NCI-H345 (cell line): ENCODE measurements around the gene RAD51B.

ENCODE experiments used
- DNase-seq: peaks from one replicate; lab custom pipeline; 2025; lab: John Stamatoyannopoulos, UW

Gene RAD51B

DNA sequence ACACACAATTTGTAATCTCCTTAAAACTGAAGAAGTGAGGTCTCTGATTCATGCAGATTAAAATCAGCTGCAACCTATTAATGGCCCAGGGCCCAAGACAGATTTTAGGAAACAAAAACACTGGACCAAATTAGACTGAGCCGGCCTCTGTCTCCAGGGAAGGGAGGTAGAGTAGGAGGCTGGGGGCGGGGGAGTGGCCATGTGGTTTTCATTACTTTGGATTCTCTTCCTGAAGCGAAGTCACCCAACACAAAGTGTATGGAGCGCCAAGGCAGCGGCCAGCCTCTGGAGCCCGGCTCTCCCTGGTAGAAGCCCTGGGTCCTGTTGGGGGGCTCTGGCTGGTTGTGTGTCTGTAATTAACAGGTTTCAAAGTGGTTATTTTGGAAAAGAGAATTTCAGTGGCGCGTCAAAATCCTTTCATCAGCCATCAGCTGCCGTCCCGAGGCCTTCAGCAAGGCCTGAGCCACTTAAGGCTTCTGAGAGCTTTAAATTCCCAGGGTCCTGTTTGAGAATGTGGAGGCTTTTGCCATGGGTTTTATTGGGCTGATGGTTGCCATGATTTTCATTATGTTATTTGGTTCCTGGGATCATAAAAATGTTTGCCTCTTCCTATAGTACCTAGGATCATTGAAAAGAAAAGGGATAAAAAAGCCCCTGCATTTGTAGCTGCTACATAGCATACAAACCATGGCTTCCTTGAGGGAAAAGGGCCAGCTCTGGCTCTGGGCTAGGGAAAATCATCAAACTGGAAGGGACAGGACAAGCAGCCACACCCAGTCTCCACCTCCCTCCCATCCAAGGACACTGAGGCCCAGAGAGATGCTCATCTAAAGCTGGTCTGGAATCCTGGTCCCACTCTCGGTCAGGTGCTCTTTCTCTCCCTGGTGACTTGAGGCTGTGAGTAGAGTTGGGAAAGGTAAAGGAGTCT lies 690.9 kb downstream of the RAD51B start:
- no peak for DNase-seq

DNA sequence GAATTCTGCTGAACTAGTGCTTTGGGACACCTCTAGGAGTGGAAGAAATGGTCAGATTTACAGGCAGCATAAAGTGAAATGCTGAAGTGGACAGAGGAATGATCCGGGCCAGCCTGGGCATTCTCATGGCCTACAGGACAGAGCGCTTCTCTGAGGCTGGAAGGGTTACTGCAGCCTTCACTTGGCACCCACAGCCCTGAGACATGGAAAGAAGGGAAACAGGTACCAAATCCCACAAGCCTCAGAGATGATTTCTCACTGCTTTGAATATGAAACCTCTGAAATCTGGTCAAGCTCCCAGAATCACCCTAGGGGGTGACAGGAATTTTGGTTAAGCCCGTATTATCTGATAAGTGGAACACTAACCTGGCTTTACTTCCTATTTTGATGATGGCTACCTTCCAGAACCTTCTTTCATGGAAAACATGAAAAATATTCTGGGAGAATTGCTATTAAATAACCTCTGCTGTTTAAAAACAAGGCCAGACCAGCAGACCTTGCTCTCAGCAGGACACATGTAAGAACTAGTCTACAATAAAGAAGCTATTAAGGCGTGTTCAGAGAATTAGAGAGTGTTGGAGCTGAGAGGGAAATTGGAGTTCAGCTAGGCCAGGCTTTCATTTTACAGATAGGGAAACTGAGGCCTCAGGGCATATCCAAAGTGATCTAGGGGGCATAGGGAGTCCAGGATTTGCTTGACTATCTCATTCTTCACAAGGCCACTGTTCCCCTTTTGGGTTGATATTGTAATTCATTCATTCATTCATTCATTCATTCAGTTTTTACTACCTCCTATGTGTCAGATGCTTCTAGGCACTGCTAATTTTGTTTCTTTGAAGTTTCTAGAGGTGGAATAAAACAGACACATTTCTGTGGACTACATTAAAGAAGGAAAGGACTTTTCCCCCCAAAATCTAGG lies 691.8 kb downstream of the RAD51B start:
- DNase-seq: no peak

DNA sequence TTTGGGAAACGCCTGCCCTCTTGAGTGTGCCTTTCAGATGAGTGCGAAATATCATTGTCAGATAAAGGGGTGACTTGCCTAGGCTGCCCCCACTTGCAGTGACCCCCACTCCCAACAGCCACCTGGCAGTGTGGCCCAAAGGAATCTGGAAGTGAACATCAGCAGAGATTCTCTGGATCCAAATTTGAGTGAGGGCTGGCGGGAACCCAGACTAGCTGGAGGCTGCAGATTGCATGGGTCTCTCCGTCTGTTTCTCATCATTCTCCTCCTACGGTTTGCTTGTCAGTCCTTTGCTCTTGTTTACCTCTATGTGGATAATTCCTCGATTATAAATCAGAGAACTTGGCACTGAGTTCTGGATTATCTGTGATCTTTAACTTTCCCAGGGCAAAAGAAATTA lies 692.5 kb downstream of the RAD51B start:
- no peak for DNase-seq

GRCh38 chr14:68513137-68513536 lies 693.6 kb downstream of the RAD51B start:
- no peak for DNase-seq

GRCh38 chr14:68513838-68514607 lies 694.4 kb downstream of the RAD51B start:
- DNase-seq: no peak

- DNase-seq: no peak
Measured at GRCh38 chr14:68514608-68515194, 695.1 kb downstream of the RAD51B start.

- DNase-seq: no peak
Measured at GRCh38 chr14:68516342-68516741, 696.8 kb downstream of the RAD51B start.

GRCh38 chr14:68518166-68518565 lies 698.6 kb downstream of the RAD51B start:
- no peak for DNase-seq

DNA sequence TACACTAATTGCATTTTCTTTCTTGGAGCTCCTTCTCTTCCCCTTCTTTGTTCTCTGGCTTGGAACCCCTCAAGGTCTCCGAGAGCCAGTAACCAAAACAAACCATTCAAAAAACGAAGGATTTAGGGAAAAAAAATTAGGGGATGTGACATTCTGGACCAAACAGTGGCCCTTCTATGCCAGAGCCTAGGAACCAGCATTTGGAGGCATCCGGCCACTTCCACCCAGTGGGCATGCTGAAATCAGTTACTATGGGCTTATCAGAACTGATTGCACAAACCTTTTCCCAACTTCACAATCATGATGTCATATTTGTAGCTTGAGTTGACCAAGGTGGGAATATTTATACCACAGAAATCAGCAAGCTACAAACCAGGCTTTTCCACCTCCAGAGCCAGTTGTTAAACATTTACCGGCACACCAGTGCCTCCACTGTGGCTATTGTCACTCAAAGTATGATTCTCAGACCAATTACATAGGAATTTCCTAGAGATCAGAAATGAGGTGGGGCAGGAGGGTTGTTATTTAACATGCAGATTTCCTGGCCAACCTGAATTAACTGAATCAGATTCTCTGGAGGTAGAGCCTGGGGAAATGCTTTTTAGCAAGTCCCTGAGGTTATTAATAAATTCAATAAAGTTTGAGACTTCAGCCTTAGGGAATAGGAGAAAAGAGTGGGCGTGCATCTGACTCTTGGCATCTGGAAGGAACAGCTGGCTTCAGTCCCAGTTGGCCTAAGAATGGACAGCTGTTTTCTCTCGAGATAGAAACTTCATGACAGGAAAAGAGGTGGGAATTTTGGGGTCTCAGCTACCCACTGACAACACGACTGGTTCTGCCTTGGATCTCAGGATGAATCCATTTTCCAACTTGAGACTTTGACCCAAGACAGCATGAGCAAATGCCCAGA lies 699.4 kb downstream of the RAD51B start:
- no peak for DNase-seq

DNA sequence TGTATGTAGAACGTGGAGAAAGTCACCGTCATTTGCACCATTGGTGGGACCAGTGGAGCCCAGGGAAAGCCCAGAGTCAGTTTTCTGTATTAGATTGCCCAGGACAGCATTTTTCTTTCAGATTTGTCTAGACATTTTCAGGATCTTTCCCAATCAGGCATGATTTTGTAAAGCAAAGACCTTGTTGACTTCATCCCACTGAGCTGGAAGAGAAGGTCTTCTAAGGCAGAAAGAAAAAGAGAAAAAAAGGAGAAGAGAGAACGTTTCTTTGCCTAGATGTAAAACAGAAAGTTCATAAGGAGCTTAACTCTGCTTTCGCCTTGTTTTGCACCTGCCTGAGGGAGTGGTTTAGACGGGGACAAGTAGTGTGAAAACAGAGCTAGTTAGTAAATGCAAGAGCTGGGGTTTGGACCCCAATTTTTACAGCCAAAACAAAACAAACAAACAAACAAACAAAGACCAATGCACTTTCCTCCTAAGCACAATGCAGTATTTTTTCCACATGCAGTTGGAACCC lies 700.1 kb downstream of the RAD51B start:
- DNase-seq: no peak

- peak; percentile 65 for DNase-seq
Measured at GRCh38 chr14:68520637-68521556, 701.3 kb downstream of the RAD51B start.

- no peak for DNase-seq
Measured at GRCh38 chr14:68521557-68521901, 702.0 kb downstream of the RAD51B start.

- no peak for DNase-seq
Measured at GRCh38 chr14:68521961-68522509, 702.5 kb downstream of the RAD51B start.

GRCh38 chr14:68522510-68523325 lies 703.1 kb downstream of the RAD51B start:
- no peak for DNase-seq

DNA sequence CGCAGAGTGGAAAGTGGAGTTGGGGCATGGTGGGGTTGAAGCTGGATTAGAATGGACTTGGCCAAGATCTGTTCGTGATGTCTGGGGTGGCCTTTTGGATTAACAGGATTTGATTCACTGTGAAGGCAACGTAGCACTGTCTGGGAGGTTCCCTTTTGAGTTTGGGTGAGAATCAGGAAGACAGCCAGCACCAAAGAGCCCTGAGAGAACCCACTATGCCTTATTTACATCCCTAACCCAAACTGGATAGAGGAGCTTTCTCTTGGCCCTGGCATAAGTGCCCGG lies 703.7 kb downstream of the RAD51B start:
- DNase-seq: no peak

DNA sequence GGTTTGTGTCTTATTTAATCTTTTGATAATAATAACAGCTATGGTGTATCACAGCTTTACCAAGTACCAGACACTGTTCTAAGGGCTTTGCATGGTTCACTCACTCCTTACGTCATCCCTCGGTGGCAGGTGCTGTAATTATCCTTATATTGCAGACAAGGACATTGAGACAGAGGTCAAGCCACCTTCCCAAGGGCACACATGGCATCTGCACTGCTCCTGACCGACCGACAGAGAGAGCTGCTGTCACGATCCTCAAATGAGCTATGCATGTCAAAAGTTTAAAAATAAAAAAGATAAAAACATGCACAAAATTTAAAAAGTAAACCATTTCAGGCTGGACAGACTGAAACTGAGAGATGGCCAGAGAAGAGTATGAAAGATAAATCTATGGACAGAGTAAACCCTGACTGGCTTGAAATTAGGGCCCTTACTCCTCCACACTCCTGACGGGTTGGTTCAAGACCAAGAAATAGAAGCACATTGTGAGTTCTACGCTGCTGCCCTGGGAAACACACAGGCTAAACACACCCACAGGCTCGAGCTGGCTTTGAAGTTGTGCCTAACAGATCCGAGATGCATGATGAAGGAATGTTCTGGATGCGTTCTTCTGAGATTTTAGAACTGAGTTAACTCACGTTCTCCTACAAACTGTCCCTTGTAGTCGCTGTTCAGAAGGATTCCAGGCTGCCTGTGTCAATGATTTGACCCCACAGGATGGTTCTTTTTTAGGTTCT lies 704.6 kb downstream of the RAD51B start:
- no peak for DNase-seq

GRCh38 chr14:68525516-68525915 lies 705.9 kb downstream of the RAD51B start:
- no peak for DNase-seq
